ENCODE results near the gene SHCBP1. TPM values are rescaled to one million over a fixed set of nuclear protein-coding genes. Genes with fewer than 3 reads are reported as not detected.
A peak's percentile ranks its signal among the peaks of the same experiment; 100 is the strongest.

The SHCBP1 gene
- total RNA-seq, 1 experiment from 2014 or later, result 22.2 TPM

DNA sequence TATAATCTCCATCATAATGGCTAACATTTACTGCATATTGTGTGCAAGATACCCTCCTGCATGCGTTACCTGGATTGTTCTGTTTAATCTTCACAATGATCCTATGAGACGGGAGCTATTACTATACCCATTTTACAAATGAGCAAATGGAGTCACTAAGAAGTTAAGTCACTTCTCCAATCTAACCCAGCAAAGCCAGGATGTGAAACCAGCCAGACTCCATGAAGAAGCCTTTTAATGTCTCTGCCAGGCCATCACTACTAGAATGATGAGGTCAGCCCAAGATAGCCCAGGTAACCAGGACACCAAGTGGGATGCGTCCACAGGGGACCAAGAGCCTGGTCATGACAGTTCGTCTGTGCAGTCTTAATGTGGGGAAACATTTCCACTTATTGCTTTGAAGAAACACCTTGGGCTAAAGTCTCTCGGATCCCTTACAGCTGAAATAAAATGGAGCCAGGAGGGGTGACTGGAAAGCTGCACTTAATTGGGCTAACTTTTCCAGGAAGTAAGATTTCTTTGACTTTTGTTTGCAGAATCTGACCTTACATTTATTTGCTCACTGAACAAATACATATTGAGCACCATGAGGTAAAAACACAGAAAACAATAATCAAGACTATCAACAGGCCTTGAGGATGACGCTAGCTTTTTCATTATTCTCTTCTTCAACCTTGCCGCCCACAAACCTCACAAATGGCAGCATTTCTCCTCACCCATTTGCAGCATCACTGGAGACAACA is 926 bp upstream of the SHCBP1 start:
- Histone ChIP-seq H3K36me3 (ENCODE audit: control insufficient read depth, insufficient read depth, low read length) (no peaks in the 10 kb centered on the region; the same call in none of the 2 replicates), H3K27ac (ENCODE audit: low read length) (no peak overlapping the region), H3K9me3 (ENCODE audit: control insufficient read depth, insufficient read depth, low read depth, low read length) (no peaks in the 10 kb centered on the region), H3K27me3 (ENCODE audit: control insufficient read depth, insufficient read depth, low read length) (no peaks in the 10 kb centered on the region), H3K4me1 (ENCODE audit: control insufficient read depth, insufficient read depth, low read length) (peaks cover 7% of the 10 kb centered on the region; the same call in 1 of the 2 replicates), H3K4me3 (ENCODE audit: low read depth in 2 of 2, low read length in 2 of 2) (no peak overlapping the region)
- no TSS peak for BruUV-seq (replicated peaks)
- TF ChIP-seq, protein P1, sequence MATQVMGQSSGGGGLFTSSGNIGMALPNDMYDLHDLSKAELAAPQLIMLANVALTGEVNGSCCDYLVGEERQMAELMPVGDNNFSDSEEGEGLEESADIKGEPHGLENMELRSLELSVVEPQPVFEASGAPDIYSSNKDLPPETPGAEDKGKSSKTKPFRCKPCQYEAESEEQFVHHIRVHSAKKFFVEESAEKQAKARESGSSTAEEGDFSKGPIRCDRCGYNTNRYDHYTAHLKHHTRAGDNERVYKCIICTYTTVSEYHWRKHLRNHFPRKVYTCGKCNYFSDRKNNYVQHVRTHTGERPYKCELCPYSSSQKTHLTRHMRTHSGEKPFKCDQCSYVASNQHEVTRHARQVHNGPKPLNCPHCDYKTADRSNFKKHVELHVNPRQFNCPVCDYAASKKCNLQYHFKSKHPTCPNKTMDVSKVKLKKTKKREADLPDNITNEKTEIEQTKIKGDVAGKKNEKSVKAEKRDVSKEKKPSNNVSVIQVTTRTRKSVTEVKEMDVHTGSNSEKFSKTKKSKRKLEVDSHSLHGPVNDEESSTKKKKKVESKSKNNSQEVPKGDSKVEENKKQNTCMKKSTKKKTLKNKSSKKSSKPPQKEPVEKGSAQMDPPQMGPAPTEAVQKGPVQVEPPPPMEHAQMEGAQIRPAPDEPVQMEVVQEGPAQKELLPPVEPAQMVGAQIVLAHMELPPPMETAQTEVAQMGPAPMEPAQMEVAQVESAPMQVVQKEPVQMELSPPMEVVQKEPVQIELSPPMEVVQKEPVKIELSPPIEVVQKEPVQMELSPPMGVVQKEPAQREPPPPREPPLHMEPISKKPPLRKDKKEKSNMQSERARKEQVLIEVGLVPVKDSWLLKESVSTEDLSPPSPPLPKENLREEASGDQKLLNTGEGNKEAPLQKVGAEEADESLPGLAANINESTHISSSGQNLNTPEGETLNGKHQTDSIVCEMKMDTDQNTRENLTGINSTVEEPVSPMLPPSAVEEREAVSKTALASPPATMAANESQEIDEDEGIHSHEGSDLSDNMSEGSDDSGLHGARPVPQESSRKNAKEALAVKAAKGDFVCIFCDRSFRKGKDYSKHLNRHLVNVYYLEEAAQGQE (IDR thresholded peaks at IDR 0.05; ENCODE audit: insufficient read depth in 1 of 2, low read depth in 2 of 2, low read length in 1 of 2), result no peak
- TF ChIP-seq TCF7L2 (IDR thresholded peaks at IDR 0.05; ENCODE audit: low read depth, low read length) (no peak), SIN3A (IDR thresholded peaks at IDR 0.05; ENCODE audit: borderline replicate concordance, insufficient read depth, low read depth, low read length) (no peak), POLR2AphosphoS5 (IDR thresholded peaks at IDR 0.05; ENCODE audit: low read depth, low read length) (no peak)
- TF ChIP-seq, protein P2, sequence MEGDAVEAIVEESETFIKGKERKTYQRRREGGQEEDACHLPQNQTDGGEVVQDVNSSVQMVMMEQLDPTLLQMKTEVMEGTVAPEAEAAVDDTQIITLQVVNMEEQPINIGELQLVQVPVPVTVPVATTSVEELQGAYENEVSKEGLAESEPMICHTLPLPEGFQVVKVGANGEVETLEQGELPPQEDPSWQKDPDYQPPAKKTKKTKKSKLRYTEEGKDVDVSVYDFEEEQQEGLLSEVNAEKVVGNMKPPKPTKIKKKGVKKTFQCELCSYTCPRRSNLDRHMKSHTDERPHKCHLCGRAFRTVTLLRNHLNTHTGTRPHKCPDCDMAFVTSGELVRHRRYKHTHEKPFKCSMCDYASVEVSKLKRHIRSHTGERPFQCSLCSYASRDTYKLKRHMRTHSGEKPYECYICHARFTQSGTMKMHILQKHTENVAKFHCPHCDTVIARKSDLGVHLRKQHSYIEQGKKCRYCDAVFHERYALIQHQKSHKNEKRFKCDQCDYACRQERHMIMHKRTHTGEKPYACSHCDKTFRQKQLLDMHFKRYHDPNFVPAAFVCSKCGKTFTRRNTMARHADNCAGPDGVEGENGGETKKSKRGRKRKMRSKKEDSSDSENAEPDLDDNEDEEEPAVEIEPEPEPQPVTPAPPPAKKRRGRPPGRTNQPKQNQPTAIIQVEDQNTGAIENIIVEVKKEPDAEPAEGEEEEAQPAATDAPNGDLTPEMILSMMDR (IDR thresholded peaks at IDR 0.05), result no peak
- in situ Hi-C loops (cut with HindIII; ENCODE audit: low pct_unique_long_range_greater_than_20kb, low sequenced_read_pairs) (no loop called here), intact Hi-C loops (cut with micrococcal nuclease; ENCODE audit: unreplicated experiment) (no loop called here)
- CTCF ChIA-PET, result no interaction called here
- POLR2A ChIA-PET, result no interaction called here
- DNase-seq (ENCODE audit: low read depth, low spot score), result no peak
- ATAC-seq, result no peak

DNA sequence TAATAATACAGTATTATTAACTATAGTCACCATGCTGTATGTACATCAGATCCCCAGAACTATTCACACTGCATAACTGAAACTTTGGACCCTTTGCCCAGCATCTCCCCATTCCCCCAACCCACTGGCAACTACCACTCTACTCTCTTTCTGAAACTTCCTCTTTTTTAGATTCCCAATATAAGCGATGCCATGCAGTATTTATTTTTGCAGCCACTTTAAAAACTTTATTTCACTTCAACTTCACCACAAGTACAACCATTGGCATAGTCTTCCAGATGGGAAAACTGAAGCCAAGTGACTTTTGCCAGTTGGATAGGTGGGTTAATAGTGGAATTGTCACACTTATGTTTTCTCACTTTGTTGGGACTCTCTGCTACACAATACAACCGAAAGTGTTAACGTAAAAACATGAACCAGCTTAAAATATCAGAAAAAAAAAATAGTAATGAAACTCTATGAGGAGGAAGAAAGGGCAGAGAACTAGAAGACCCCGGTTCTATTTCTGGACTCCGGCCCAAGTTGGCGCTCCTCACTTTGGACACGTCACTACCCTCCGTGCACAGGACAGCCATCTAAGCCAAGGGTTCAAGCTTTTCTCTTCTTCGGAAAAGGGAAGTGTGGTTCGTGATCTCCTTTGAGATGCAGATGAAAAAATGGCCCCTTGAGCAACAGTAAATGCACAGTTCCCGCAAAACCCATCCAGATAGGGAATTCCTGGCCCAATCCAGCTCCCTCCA is 743 bp downstream of the SHCBP1 start:
- TF ChIP-seq POLR2AphosphoS5 (IDR thresholded peaks at IDR 0.05; ENCODE audit: low read depth, low read length), result no peak
- TF ChIP-seq, protein P1 (IDR thresholded peaks at IDR 0.05; ENCODE audit: insufficient read depth in 1 of 2, low read depth in 2 of 2, low read length in 1 of 2), result no peak
- TF ChIP-seq, protein P2 (IDR thresholded peaks at IDR 0.05), result no peak
- no peak for TF ChIP-seq SIN3A (IDR thresholded peaks at IDR 0.05; ENCODE audit: borderline replicate concordance, insufficient read depth, low read depth, low read length)
- TF ChIP-seq TCF7L2 (IDR thresholded peaks at IDR 0.05; ENCODE audit: low read depth, low read length), result no peak
- ChIA-PET POLR2A (no interaction called here), CTCF (no interaction called here)
- ATAC-seq (peak; percentile 19; the same call in 1 of the 2 replicates), DNase-seq (ENCODE audit: low read depth, low spot score) (no peak)
- intact Hi-C loops (cut with micrococcal nuclease; ENCODE audit: unreplicated experiment), result no loop called here
- H3K36me3 ChIP-seq (ENCODE audit: control insufficient read depth, insufficient read depth, low read length), result peaks cover 3% of the 10 kb centered on the region
- H3K4me3 ChIP-seq (ENCODE audit: low read depth in 2 of 2, low read length in 2 of 2), result peak overlapping the region; percentile 72 to 91
- peak overlapping the region; percentile 73 for H3K27ac ChIP-seq (ENCODE audit: low read length)
- no peaks in the 10 kb centered on the region for H3K9me3 ChIP-seq (ENCODE audit: control insufficient read depth, insufficient read depth, low read depth, low read length)
- BruUV-seq (replicated peaks), result TSS peak; percentile 81
- H3K4me1 ChIP-seq (ENCODE audit: control insufficient read depth, insufficient read depth, low read length), result peaks cover 7% of the 10 kb centered on the region; the same call in 1 of the 2 replicates
- H3K27me3 ChIP-seq (ENCODE audit: control insufficient read depth, insufficient read depth, low read length), result no peaks in the 10 kb centered on the region
- in situ Hi-C loops (cut with HindIII; ENCODE audit: low pct_unique_long_range_greater_than_20kb, low sequenced_read_pairs), result no loop called here

Data from Panc1 (cell line).